Activated naive CD8-positive, alpha-beta T cell treated with anti-CD3 and anti-CD28 coated beads, Interleukin-2, amount 10 ng/mL, durations not matched to agents 7 days and 5 days (primary cell): ENCODE data around the gene STXBP6. TPM values are rescaled to one million over a fixed set of nuclear protein-coding genes. Genes with fewer than 3 reads are reported as not detected.
"Not testable (repeated sequence)": the region's sequence is repeated elsewhere in the genome, so short reads cannot be mapped to it uniquely, and the experiment has no call there.

Experiments
- ATAC-seq: fragments of 150-1000 bp; cut with Tn5 transposase; one replicate; pipeline ENCODE4 v1.10.0; 2021; ENCODE audit warnings: low read depth, moderate library complexity
- POLR2A ChIA-PET: fragments of 350-600 bp; sonication (Branson Sonifier 250); formaldehyde crosslinking; loops from one replicate; lab custom pipeline; 2021; ENCODE audit warnings: antibody characterized with exemption; lab: Charles Lee
- DNase-seq: peaks from one replicate; pipeline ENCODE4 v3.0.0; 2021
- H3K27ac Mint-ChIP-seq: one replicate; pipeline ENCODE4 v1.8.0; 2022; ENCODE audit warnings: mild to moderate bottlenecking, mixed read lengths
- H3K27me3 Mint-ChIP-seq: one replicate; pipeline ENCODE4 v1.8.0; 2022; ENCODE audit warnings: mild to moderate bottlenecking, moderate library complexity, mixed read lengths
- H3K36me3 Mint-ChIP-seq: one replicate; pipeline ENCODE4 v1.8.0; 2021; ENCODE audit warnings: mild to moderate bottlenecking, mixed read lengths
- H3K4me1 Mint-ChIP-seq: one replicate; pipeline ENCODE4 v1.8.0; 2021; ENCODE audit warnings: mixed read lengths
- H3K4me3 Mint-ChIP-seq: one replicate; pipeline ENCODE4 v1.8.0; 2022; ENCODE audit warnings: mild to moderate bottlenecking, moderate library complexity, mixed read lengths
- H3K9me3 Mint-ChIP-seq: one replicate; pipeline ENCODE4 v1.8.0; 2021; ENCODE audit warnings: mixed read lengths
- total RNA-seq, 2 experiments: library from RNA; stranded (reverse); gene quantifications; one replicate each; pipeline ENCODE4 v1.2.3, GENCODE V29; 2021

Gene STXBP6
- total RNA-seq, 2 experiments from 2014 or later: not detected

DNA sequence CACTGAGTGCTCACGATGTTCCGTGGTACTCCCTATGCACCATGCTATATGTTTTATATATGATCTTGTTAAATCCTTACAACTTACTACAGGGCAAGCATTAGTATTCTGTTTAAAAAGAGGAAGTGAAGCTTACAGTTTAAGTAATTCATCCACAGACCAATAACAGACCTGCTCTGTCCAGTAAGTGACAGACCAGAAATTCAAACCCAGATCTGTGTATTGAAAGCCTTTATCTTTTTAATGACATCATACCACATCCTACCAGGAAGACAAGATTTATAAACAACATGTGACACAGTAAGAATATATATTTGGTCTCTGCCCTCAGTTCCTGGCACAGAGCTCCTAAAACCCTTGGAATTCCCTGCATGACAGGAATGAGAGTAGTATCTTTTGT, 206.5 kb downstream of the STXBP6 start:
- H3K4me1 Mint-ChIP-seq: no peaks in the 10 kb centered on the region
- DNase-seq: no peak
- H3K4me3 Mint-ChIP-seq: no peak overlapping the region
- POLR2A ChIA-PET: no interaction called here
- no peaks in the 10 kb centered on the region for H3K36me3 Mint-ChIP-seq
- H3K9me3 Mint-ChIP-seq: no peaks in the 10 kb centered on the region
- H3K27ac Mint-ChIP-seq: no peak overlapping the region
- H3K27me3 Mint-ChIP-seq: peaks cover 23% of the 10 kb centered on the region
- no peak for ATAC-seq

DNA sequence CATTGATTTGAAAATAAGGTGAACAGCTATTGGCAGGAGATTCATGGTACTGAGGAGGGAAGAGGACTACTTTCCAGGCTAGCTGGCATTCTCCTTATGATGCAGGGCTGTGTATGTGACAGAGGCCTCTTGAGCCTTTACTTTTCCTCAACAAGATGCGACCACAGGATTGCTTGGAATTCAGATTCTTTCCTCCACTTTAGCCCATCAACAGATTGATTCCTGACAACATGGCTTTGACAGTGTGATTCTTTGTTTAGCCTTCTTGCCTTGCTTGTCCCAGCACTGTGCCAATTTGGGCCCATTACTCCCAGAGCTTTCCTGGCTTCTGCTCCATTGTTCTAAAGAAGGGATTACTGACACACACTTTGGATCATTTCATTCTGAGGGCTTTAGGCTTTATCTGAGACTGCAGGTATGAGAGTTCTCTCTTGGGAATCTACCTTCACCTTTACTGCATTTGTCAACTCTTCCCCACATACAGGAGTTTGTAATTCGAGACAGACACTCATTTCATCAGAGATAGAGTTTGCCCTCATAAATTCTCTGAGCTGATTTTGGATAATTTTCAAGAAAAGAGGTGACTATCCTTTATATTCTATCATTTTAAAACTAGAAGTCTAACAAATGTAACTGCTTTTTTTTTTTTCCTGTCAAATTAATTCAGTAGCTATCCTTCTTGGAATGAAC, 209.6 kb downstream of the STXBP6 start:
- Mint-ChIP-seq H3K4me1 (no peaks in the 10 kb centered on the region), H3K27ac (no peak overlapping the region), H3K4me3 (no peak overlapping the region), H3K27me3 (peaks cover 19% of the 10 kb centered on the region), H3K36me3 (no peaks in the 10 kb centered on the region), H3K9me3 (no peaks in the 10 kb centered on the region)
- POLR2A ChIA-PET: no interaction called here
- ATAC-seq (no peak), DNase-seq (no peak)

DNA sequence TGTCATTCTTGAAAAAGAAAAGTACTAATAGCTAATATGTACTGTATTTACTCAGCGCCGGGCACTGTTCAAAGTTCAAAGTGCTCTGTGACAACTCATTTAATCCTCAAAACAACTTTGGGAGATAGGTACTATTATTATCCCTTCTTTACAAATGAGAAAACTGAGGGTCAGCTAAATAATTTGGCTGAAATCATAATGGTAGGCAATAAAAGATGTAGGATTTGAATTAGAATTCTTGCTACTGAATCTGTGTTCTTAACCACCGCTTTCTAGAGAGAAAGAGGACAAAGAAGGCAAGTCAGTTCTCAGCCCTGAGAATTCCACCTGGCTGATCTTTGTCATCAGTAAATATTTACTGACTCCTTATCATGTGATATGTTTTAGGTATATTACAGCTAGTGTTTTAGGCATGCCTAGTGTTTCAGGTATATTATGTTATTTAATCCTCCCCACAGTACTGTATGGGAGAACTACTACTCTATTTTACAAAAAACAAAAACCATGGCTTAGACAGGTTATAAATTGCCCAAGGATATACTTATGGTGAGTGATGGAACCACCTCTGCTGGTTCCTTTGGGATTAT, 210.2 kb downstream of the STXBP6 start:
- no peak for DNase-seq
- POLR2A ChIA-PET: no interaction called here
- ATAC-seq: no peak
- no peaks in the 10 kb centered on the region for H3K36me3 Mint-ChIP-seq
- H3K27ac Mint-ChIP-seq: no peak overlapping the region
- no peak overlapping the region for H3K4me3 Mint-ChIP-seq
- no peaks in the 10 kb centered on the region for H3K4me1 Mint-ChIP-seq
- no peaks in the 10 kb centered on the region for H3K9me3 Mint-ChIP-seq
- peaks cover 19% of the 10 kb centered on the region for H3K27me3 Mint-ChIP-seq

GRCh38 chr14:24838945-24839616, 210.9 kb downstream of the STXBP6 start:
- H3K27me3 Mint-ChIP-seq: peaks cover 19% of the 10 kb centered on the region
- no peaks in the 10 kb centered on the region for H3K4me1 Mint-ChIP-seq
- ATAC-seq (no peak), DNase-seq (no peak)
- POLR2A ChIA-PET: no interaction called here
- no peak overlapping the region for H3K4me3 Mint-ChIP-seq
- no peak overlapping the region for H3K27ac Mint-ChIP-seq
- H3K36me3 Mint-ChIP-seq: no peaks in the 10 kb centered on the region
- H3K9me3 Mint-ChIP-seq: no peaks in the 10 kb centered on the region

GRCh38 chr14:24837280-24838046, 212.5 kb downstream of the STXBP6 start:
- H3K27me3 Mint-ChIP-seq: peaks cover 15% of the 10 kb centered on the region
- DNase-seq: no peak
- POLR2A ChIA-PET: no interaction called here
- ATAC-seq: no peak
- no peaks in the 10 kb centered on the region for H3K36me3 Mint-ChIP-seq
- H3K27ac Mint-ChIP-seq: no peak overlapping the region
- H3K9me3 Mint-ChIP-seq: no peaks in the 10 kb centered on the region
- H3K4me1 Mint-ChIP-seq: no peaks in the 10 kb centered on the region
- H3K4me3 Mint-ChIP-seq: no peak overlapping the region

GRCh38 chr14:24836324-24836723, 213.6 kb downstream of the STXBP6 start:
- DNase-seq, H3K9me3 Mint-ChIP-seq, H3K27ac Mint-ChIP-seq, H3K27me3 Mint-ChIP-seq, H3K4me3 Mint-ChIP-seq, H3K4me1 Mint-ChIP-seq, ATAC-seq, H3K36me3 Mint-ChIP-seq: not testable (repeated sequence)
- POLR2A ChIA-PET: interaction anchor here (0.6 kb wide), 1 partner anchor 22 kb away, joined by 3 read pairs; no protein-coding TSS in a partner anchor

DNA sequence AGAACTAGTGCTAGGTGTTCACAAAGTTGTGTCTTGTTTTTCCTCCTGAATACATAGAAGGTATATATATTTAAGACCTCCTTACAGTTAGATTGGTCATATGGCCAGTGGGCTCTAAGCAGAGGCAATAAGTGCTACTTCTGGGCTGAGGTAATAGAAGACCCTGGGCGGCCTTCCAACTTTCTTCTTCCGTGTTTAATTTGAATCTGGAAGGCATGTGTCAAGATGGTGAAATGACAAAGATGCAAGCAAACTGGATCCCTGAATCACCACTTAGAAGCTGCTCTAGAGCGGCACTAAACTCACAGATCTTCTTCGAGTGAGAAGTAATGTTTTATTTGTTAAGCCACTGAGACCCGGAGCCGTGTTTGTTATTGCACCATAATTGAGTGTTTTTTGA, 215.0 kb downstream of the STXBP6 start:
- H3K4me3 Mint-ChIP-seq: no peak overlapping the region
- POLR2A ChIA-PET: no interaction called here
- ATAC-seq (no peak), DNase-seq (no peak)
- no peaks in the 10 kb centered on the region for H3K4me1 Mint-ChIP-seq
- H3K9me3 Mint-ChIP-seq: no peaks in the 10 kb centered on the region
- H3K27me3 Mint-ChIP-seq: peaks cover 5% of the 10 kb centered on the region
- H3K36me3 Mint-ChIP-seq: no peaks in the 10 kb centered on the region
- H3K27ac Mint-ChIP-seq: no peak overlapping the region

DNA sequence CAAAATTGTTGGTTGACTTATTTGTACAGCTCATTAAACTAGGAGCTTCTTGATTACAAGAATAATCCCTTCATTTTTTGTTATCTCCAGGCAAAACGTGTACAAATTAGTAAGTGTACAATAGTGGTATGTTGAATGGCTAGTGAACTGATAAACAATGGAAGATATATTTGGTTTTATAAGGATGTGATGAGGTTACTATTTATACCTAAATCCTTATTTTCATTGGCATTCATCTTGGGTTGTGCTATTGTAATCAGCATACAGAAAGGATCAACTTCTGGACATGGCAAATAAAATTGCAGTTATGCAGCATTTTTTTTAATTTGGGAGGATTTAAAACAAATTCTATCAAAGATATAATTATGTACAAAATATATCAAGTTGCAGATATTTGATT, 216.6 kb downstream of the STXBP6 start:
- POLR2A ChIA-PET: no interaction called here

GRCh38 chr14:24831677-24832076, 218.3 kb downstream of the STXBP6 start:
- H3K27me3 Mint-ChIP-seq: peaks cover 2% of the 10 kb centered on the region
- no peak for ATAC-seq

More for the DNA sequence above, 216.6 kb downstream of the STXBP6 start:
- Mint-ChIP-seq H3K27me3 (peaks cover 5% of the 10 kb centered on the region), H3K27ac (no peak overlapping the region), H3K36me3 (no peaks in the 10 kb centered on the region), H3K4me3 (no peak overlapping the region), H3K4me1 (no peaks in the 10 kb centered on the region), H3K9me3 (no peaks in the 10 kb centered on the region)
- ATAC-seq (no peak), DNase-seq (no peak)

GRCh38 chr14:24829862-24830261, 220.1 kb downstream of the STXBP6 start:
- POLR2A ChIA-PET: no interaction called here
- no peaks in the 10 kb centered on the region for H3K36me3 Mint-ChIP-seq
- no peak for ATAC-seq
- no peaks in the 10 kb centered on the region for H3K9me3 Mint-ChIP-seq
- no peaks in the 10 kb centered on the region for H3K4me1 Mint-ChIP-seq
- peaks cover 2% of the 10 kb centered on the region for H3K27me3 Mint-ChIP-seq
- no peak overlapping the region for H3K4me3 Mint-ChIP-seq
- H3K27ac Mint-ChIP-seq: no peak overlapping the region
- no peak for DNase-seq

More at GRCh38 chr14:24831677-24832076, 218.3 kb downstream of the STXBP6 start:
- Mint-ChIP-seq H3K4me3 (no peak overlapping the region), H3K27ac (no peak overlapping the region), H3K4me1 (no peaks in the 10 kb centered on the region), H3K9me3 (no peaks in the 10 kb centered on the region), H3K36me3 (no peaks in the 10 kb centered on the region)
- POLR2A ChIA-PET: no interaction called here
- no peak for DNase-seq

DNA sequence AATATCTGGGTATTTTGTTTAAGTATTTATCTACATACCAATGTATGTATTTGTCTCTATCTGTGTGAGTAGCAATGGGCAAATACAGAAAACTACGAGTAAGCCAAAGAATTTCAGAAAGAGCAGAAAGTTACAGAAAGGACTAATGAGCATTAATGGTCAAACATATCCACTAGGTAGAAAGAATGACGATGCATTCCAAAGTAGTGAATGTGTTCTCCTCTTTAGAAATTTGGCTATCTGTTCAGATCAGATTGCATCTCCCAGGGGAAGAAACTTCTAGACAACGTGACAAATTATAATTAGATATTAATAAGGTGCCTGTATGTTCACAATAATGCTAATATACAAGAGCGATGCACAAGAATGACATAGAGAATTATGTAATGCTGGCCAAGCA, 221.5 kb downstream of the STXBP6 start:
- POLR2A ChIA-PET: no interaction called here
- no peaks in the 10 kb centered on the region for H3K4me1 Mint-ChIP-seq
- no peak for DNase-seq
- ATAC-seq: no peak
- H3K27me3 Mint-ChIP-seq: peaks cover 2% of the 10 kb centered on the region
- no peak overlapping the region for H3K4me3 Mint-ChIP-seq
- H3K9me3 Mint-ChIP-seq: no peaks in the 10 kb centered on the region
- no peak overlapping the region for H3K27ac Mint-ChIP-seq
- H3K36me3 Mint-ChIP-seq: no peaks in the 10 kb centered on the region

DNA sequence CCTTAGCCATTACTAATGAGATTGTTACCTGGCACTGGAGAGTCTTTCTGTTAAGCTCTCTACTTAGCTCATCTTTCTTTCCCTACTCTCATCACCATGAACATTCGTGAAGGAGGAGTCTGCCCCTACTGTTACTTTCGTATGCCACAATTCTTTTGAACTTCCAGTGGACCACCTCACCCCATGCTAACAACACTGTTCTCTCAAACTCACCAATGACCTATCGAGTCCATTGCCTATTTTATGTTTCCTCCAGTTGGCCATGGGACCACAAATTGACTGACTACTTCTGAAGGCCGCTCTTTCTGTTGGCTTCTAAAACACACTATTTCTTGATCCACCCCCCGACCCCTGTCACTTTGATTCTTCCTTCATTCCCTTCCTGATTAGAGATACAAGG, 223.6 kb downstream of the STXBP6 start:
- no peaks in the 10 kb centered on the region for H3K36me3 Mint-ChIP-seq
- no peaks in the 10 kb centered on the region for H3K9me3 Mint-ChIP-seq
- no peak overlapping the region for H3K27ac Mint-ChIP-seq
- H3K4me1 Mint-ChIP-seq: no peaks in the 10 kb centered on the region
- no peak for DNase-seq
- ATAC-seq: no peak
- no peak overlapping the region for H3K4me3 Mint-ChIP-seq
- POLR2A ChIA-PET: no interaction called here
- peaks cover 3% of the 10 kb centered on the region for H3K27me3 Mint-ChIP-seq

- ATAC-seq: no peak
- H3K4me1 Mint-ChIP-seq: no peaks in the 10 kb centered on the region
Observed at GRCh38 chr14:24820616-24821015, 229.3 kb downstream of the STXBP6 start.

More at GRCh38 chr14:24820616-24821015, 229.3 kb downstream of the STXBP6 start:
- Mint-ChIP-seq H3K27me3 (peaks cover 6% of the 10 kb centered on the region), H3K4me3 (no peak overlapping the region), H3K36me3 (no peaks in the 10 kb centered on the region), H3K9me3 (no peaks in the 10 kb centered on the region), H3K27ac (no peak overlapping the region)
- POLR2A ChIA-PET: no interaction called here
- no peak for DNase-seq
